ENCODE measurements around the gene SSR4.

GRCh38 chrX:153776120-153776599 lies 18.3 kb upstream of the SSR4 start:
- TF ChIP-seq TAF1 (IDR thresholded peaks at IDR 0.05; ENCODE audit: low read depth, low read length) (no peak), POLR2A (IDR thresholded peaks at IDR 0.05; ENCODE audit: low read depth, low read length) (no peak), POLR2AphosphoS5 (IDR thresholded peaks at IDR 0.05; ENCODE audit: low read depth, low read length) (no peak), SPI1 (IDR thresholded peaks at IDR 0.05; ENCODE audit: low read depth, low read length) (no peak), PAX5 (IDR thresholded peaks at IDR 0.05; ENCODE audit: insufficient read depth, low read length, severe bottlenecking) (no peak)

All from GM12891 (cell line).